Esophagus muscularis mucosa (tissue), 4 donors: Measurements from ENCODE around the gene TRPM3. TPM values are rescaled to one million over a fixed set of nuclear protein-coding genes. Genes with fewer than 3 reads are reported as not detected.
A peak's percentile ranks its signal among the peaks of the same experiment; 100 is the strongest.

ENCODE experiments used
- DNase-seq: peaks from one replicate; pipeline ENCODE4 v3.0.0-alpha.2; 2017; ENCODE audit errors: extremely low spot score
- H3K27ac ChIP-seq, 4 donors: fragments of 200-600 bp; sonication (generic); replicated peaks in 1 of 4; 1 replicate in 3 of 4; 2 replicates in 1 of 4; pipeline ENCODE4 v1.5.1; 2016 to 2019; ENCODE audit warnings: mild to moderate bottlenecking in 1 of 4
- H3K27me3 ChIP-seq, 4 donors: fragments of 200-600 bp; sonication (generic); one replicate each; pipeline versions ENCODE4 v1.5.1 to v1.6.0; 2016 to 2019
- H3K36me3 ChIP-seq, 4 donors: fragments of 200-600 bp; sonication (generic); one replicate each; pipeline ENCODE4 v1.5.1; 2016 to 2019
- H3K4me1 ChIP-seq, 4 donors: fragments of 200-600 bp; sonication (generic); one replicate each; pipeline ENCODE4 v1.5.1; 2016 to 2019
- H3K4me3 ChIP-seq, 4 donors: fragments of 200-600 bp; sonication (generic); 1 replicate in 2 of 4; 2 replicates in 2 of 4; pipeline ENCODE4 v1.5.1; 2016 to 2019; ENCODE audit warnings: mild to moderate bottlenecking in 4 of 4, moderate library complexity in 1 of 4
- H3K9me3 ChIP-seq, 4 donors: fragments of 200-600 bp; sonication (generic); 1 replicate in 3 of 4; 2 replicates in 1 of 4; pipeline ENCODE4 v1.5.1; 2016 to 2019
- CTCF ChIP-seq, 3 experiments: fragments of 200-600 bp in 2 of 3; fragments of 450-650 bp in 1 of 3; sonication (generic) in 2 of 3; IDR thresholded peaks; one replicate each; pipeline ENCODE4 v1.5.1; 2017 to 2019; ENCODE audit warnings: antibody characterized with exemption in 3 of 3, mild to moderate bottlenecking in 2 of 3, moderate library complexity in 1 of 3
- EP300 ChIP-seq: sonication (generic); formaldehyde crosslinking; IDR thresholded peaks from one replicate; pipeline ENCODE4 v1.6.1; 2017; ENCODE audit warnings: antibody characterized with exemption
- POLR2A ChIP-seq: fragments of 450-650 bp; IDR thresholded peaks from one replicate; pipeline ENCODE4 v1.6.1; 2017; ENCODE audit warnings: antibody characterized with exemption, moderate library complexity, mild to moderate bottlenecking, low read depth
- POLR2AphosphoS5 ChIP-seq, 2 donors: sonication (generic); formaldehyde crosslinking; IDR thresholded peaks; one replicate each; pipeline ENCODE4 v1.6.1; 2017; ENCODE audit warnings: antibody characterized with exemption in 2 of 2
- WGBS: methylation state at CpG from one replicate; pipeline ENCODE4 v1.1.5; 2018; 5-methylcytosine and 5-hydroxymethylcytosine counted together
- intact Hi-C: fragments of 100-400 bp; cut with DNase I; formaldehyde crosslinking; loops from one replicate; pipeline ENCODE4 v1.15.1; 2023
- total RNA-seq, 4 donors: library from RNA; depleted of rRNA; stranded (reverse); fragments of >200 nt; gene quantifications; one replicate each; pipeline versions ENCODE4 v1.1.0 to v1.2.1, GENCODE V29; 2016

TRPM3 gene
- total RNA-seq, 4 donors from 2014 or later: 0.13 to 0.17 TPM; not detected in 2

- H3K4me1 ChIP-seq: no peaks in the 10 kb centered on the region
- no peak for DNase-seq
- H3K27ac ChIP-seq: no peak overlapping the region
- TF ChIP-seq POLR2A (no peak), EP300 (no peak), POLR2AphosphoS5 (IDR thresholded peaks at IDR 0.05) (no peak), CTCF (IDR thresholded peaks at IDR 0.05) (no peak)
- intact Hi-C loops: no loop called here
- H3K27me3 ChIP-seq: no peaks in the 10 kb centered on the region
- H3K36me3 ChIP-seq: no peaks in the 10 kb centered on the region
- no peak overlapping the region for H3K4me3 ChIP-seq
- WGBS: 70% methylated on average over 4 of the region's 4 CpGs
- H3K9me3 ChIP-seq: no peaks in the 10 kb centered on the region
Observed at GRCh38 chr9:70830618-70831017, 290.8 kb downstream of the TRPM3 start.

GRCh38 chr9:70829591-70830265 lies 291.7 kb downstream of the TRPM3 start:
- intact Hi-C loops: no loop called here
- H3K27ac ChIP-seq: no peak overlapping the region
- no peaks in the 10 kb centered on the region for H3K36me3 ChIP-seq
- no peaks in the 10 kb centered on the region for H3K4me1 ChIP-seq
- H3K9me3 ChIP-seq: no peaks in the 10 kb centered on the region
- WGBS: 71% methylated on average over 5 of the region's 5 CpGs
- H3K27me3 ChIP-seq: no peaks in the 10 kb centered on the region
- H3K4me3 ChIP-seq: no peak overlapping the region
- TF ChIP-seq POLR2AphosphoS5 (IDR thresholded peaks at IDR 0.05) (no peak), POLR2A (no peak), CTCF (IDR thresholded peaks at IDR 0.05) (no peak), EP300 (no peak)
- DNase-seq: no peak

- Histone ChIP-seq H3K36me3 (no peaks in the 10 kb centered on the region), H3K27me3 (no peaks in the 10 kb centered on the region), H3K4me1 (no peaks in the 10 kb centered on the region), H3K9me3 (no peaks in the 10 kb centered on the region), H3K4me3 (no peak overlapping the region), H3K27ac (no peak overlapping the region)
- DNase-seq: no peak
- intact Hi-C loops: no loop called here
- TF ChIP-seq POLR2A: no peak
- no peak for TF ChIP-seq CTCF (IDR thresholded peaks at IDR 0.05)
- no peak for TF ChIP-seq EP300
- no peak for TF ChIP-seq POLR2AphosphoS5 (IDR thresholded peaks at IDR 0.05)
- 90% methylated on average over 3 of the region's 3 CpGs for WGBS
Observed at GRCh38 chr9:70826562-70826961, 294.9 kb downstream of the TRPM3 start.

- Histone ChIP-seq H3K36me3 (no peaks in the 10 kb centered on the region), H3K27me3 (no peaks in the 10 kb centered on the region), H3K4me1 (no peaks in the 10 kb centered on the region), H3K4me3 (no peak overlapping the region), H3K27ac (no peak overlapping the region), H3K9me3 (no peaks in the 10 kb centered on the region)
- TF ChIP-seq EP300: no peak
- TF ChIP-seq POLR2A: no peak
- TF ChIP-seq POLR2AphosphoS5 (IDR thresholded peaks at IDR 0.05): no peak
- no peak for TF ChIP-seq CTCF (IDR thresholded peaks at IDR 0.05)
- intact Hi-C loops: no loop called here
- WGBS: 86% methylated on average over 7 of the region's 7 CpGs
- DNase-seq: no peak
Observed at GRCh38 chr9:70823284-70823683, 298.1 kb downstream of the TRPM3 start.

GRCh38 chr9:70817311-70817710 lies 304.1 kb downstream of the TRPM3 start:
- Histone ChIP-seq H3K27ac (no peak overlapping the region), H3K36me3 (no peaks in the 10 kb centered on the region), H3K4me3 (no peak overlapping the region), H3K9me3 (no peaks in the 10 kb centered on the region), H3K4me1 (no peaks in the 10 kb centered on the region), H3K27me3 (no peaks in the 10 kb centered on the region)
- peak; percentile 89 for DNase-seq
- WGBS: 93% methylated on average over 3 of the region's 3 CpGs
- TF ChIP-seq POLR2AphosphoS5 (IDR thresholded peaks at IDR 0.05) (no peak), POLR2A (no peak)
- intact Hi-C loops: no loop called here
